ENCODE data around the gene ANKMY1.

DNA sequence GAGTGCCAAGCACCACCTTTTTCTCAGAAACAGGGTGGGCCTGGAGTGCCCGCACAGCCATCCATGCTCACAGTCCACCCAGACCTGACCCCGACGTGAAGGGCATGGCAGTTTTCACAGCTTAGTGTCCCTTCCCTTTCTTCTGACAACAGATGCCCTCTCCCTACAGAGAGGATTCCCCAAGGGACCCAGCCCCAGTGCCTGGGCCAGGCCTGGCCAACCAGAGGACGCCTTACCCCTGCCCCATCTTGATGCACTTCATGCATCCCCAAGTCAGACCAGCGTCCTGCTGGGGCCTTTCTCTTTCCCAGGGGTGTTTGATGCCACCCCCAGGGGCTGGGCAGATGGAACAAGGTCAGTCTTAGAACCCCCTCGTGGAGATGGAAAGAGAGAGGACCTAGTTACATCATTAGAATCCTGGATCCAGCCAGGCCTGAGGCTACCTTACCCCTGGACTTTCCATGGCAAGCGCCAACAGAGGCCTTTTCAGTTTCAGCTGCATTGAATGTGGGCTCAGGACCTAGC lies 3.8 kb downstream of the ANKMY1 start:
- TF ChIP-seq, protein P1, sequence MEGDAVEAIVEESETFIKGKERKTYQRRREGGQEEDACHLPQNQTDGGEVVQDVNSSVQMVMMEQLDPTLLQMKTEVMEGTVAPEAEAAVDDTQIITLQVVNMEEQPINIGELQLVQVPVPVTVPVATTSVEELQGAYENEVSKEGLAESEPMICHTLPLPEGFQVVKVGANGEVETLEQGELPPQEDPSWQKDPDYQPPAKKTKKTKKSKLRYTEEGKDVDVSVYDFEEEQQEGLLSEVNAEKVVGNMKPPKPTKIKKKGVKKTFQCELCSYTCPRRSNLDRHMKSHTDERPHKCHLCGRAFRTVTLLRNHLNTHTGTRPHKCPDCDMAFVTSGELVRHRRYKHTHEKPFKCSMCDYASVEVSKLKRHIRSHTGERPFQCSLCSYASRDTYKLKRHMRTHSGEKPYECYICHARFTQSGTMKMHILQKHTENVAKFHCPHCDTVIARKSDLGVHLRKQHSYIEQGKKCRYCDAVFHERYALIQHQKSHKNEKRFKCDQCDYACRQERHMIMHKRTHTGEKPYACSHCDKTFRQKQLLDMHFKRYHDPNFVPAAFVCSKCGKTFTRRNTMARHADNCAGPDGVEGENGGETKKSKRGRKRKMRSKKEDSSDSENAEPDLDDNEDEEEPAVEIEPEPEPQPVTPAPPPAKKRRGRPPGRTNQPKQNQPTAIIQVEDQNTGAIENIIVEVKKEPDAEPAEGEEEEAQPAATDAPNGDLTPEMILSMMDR (conservative IDR thresholded peaks at IDR 0.05) = no peak
- TF ChIP-seq EZH2 (IDR thresholded peaks at IDR 0.05; ENCODE audit: low read depth) = no peak
